ENCODE data around the gene KDELR1. TPM values are rescaled to one million over a fixed set of nuclear protein-coding genes. Genes with fewer than 3 reads are reported as not detected.
A peak's percentile ranks its signal among the peaks of the same experiment; 100 is the strongest.
"Not testable (repeated sequence)": the region's sequence is repeated elsewhere in the genome, so short reads cannot be mapped to it uniquely, and the experiment has no call there.

Gene KDELR1
- total RNA-seq, 1 experiment from 2014 or later, result 113 TPM

GRCh38 chr19:48392860-48393558 is 1.7 kb upstream of the KDELR1 start:
- no peaks in the 10 kb centered on the region for H3K9me3 Mint-ChIP-seq (ENCODE audit: unreplicated experiment)
- ChIA-PET CTCF (interaction anchor here (0.5 to 1.4 kb wide), 3 partner anchors 12 to 1287 kb away, joined by 3 to 4 read pairs (median 3); no protein-coding TSS in a partner anchor), POLR2A (interaction anchor here (0.6 to 1.5 kb wide), 3 partner anchors 52 to 94 kb away, joined by 3 to 4 read pairs (median 4); no protein-coding TSS in a partner anchor)
- H3K4me3 Mint-ChIP-seq (ENCODE audit: unreplicated experiment), result peak overlapping the region; percentile 31
- peak overlapping the region; percentile 67 for H3K27ac Mint-ChIP-seq (ENCODE audit: low read depth, unreplicated experiment)
- H3K36me3 Mint-ChIP-seq (ENCODE audit: insufficient read depth, unreplicated experiment), result peaks cover 16% of the 10 kb centered on the region
- intact Hi-C loops (cut with micrococcal nuclease), result loop anchor here (5.0 kb wide), 2 partner anchors 61 to 94 kb away; no protein-coding TSS in a partner anchor
- peaks cover 35% of the 10 kb centered on the region for H3K4me1 Mint-ChIP-seq (ENCODE audit: insufficient read depth, unreplicated experiment)
- H3K27me3 Mint-ChIP-seq (ENCODE audit: insufficient read depth, unreplicated experiment), result peaks cover 22% of the 10 kb centered on the region
- BruUV-seq (replicated peaks), result no TSS peak
- DNase-seq (ENCODE audit: unreplicated experiment), result no peak
- no peak for TF ChIP-seq CTCF (IDR thresholded peaks at IDR 0.05; ENCODE audit: unreplicated experiment)

- BruUV-seq (replicated peaks); H3K9me3 Mint-ChIP-seq (ENCODE audit: unreplicated experiment); DNase-seq (ENCODE audit: unreplicated experiment); H3K4me3 Mint-ChIP-seq (ENCODE audit: unreplicated experiment); H3K27ac Mint-ChIP-seq (ENCODE audit: low read depth, unreplicated experiment): not testable (repeated sequence)
- POLR2A ChIA-PET, result interaction anchor here (0.6 to 2.3 kb wide), 12 partner anchors 10 to 1375 kb away, joined by 3 to 21 read pairs (median 4); partner anchors contain the start of genes AP2A1, GRWD1, RPL18 and SPHK2
- peaks cover 26% of the 10 kb centered on the region for H3K36me3 Mint-ChIP-seq (ENCODE audit: insufficient read depth, unreplicated experiment)
- peaks cover 25% of the 10 kb centered on the region for H3K4me1 Mint-ChIP-seq (ENCODE audit: insufficient read depth, unreplicated experiment)
- intact Hi-C loops (cut with micrococcal nuclease), result loop anchor here (5.0 kb wide), 2 partner anchors 60 to 95 kb away; no protein-coding TSS in a partner anchor
- H3K27me3 Mint-ChIP-seq (ENCODE audit: insufficient read depth, unreplicated experiment), result peaks cover 22% of the 10 kb centered on the region
- CTCF ChIA-PET, result interaction anchor here (0.6 to 1.9 kb wide), 21 partner anchors 10 to 752 kb away, joined by 3 to 10 read pairs (median 5); no protein-coding TSS in a partner anchor
Measured at GRCh38 chr19:48392006-48392344, 624 bp upstream of the KDELR1 start.

- no TSS peak for BruUV-seq (replicated peaks)
- Mint-ChIP-seq H3K27me3 (ENCODE audit: insufficient read depth, unreplicated experiment) (peaks cover 19% of the 10 kb centered on the region), H3K4me1 (ENCODE audit: insufficient read depth, unreplicated experiment) (peaks cover 16% of the 10 kb centered on the region), H3K9me3 (ENCODE audit: unreplicated experiment) (no peaks in the 10 kb centered on the region), H3K4me3 (ENCODE audit: unreplicated experiment) (peak overlapping the region; percentile 82), H3K27ac (ENCODE audit: low read depth, unreplicated experiment) (peak overlapping the region; percentile 90), H3K36me3 (ENCODE audit: insufficient read depth, unreplicated experiment) (peaks cover 42% of the 10 kb centered on the region)
- intact Hi-C loops (cut with micrococcal nuclease), result loop anchor here (1.0 to 5.0 kb wide), 4 partner anchors 55 to 194 kb away; partner anchors contain the start of gene GRWD1
- peak; percentile 53 for DNase-seq (ENCODE audit: unreplicated experiment)
- POLR2A ChIA-PET, result interaction anchor here (0.6 to 2.3 kb wide), 16 partner anchors 9 to 234 kb away, joined by 3 to 21 read pairs (median 4); partner anchors contain the start of genes GRWD1, SYNGR4 and TMEM143
- peak; percentile 75 for TF ChIP-seq CTCF (IDR thresholded peaks at IDR 0.05; ENCODE audit: unreplicated experiment)
- CTCF ChIA-PET, result interaction anchor here (0.6 to 1.9 kb wide), 23 partner anchors 9 to 539 kb away, joined by 3 to 10 read pairs (median 5); no protein-coding TSS in a partner anchor
Measured at GRCh38 chr19:48390188-48391099, 907 bp downstream of the KDELR1 start.

GRCh38 chr19:48386981-48387380 is 4.4 kb downstream of the KDELR1 start:
- no TSS peak for BruUV-seq (replicated peaks)
- TF ChIP-seq CTCF (IDR thresholded peaks at IDR 0.05; ENCODE audit: unreplicated experiment), result no peak
- intact Hi-C loops (cut with micrococcal nuclease), result no loop called here
- H3K9me3 Mint-ChIP-seq (ENCODE audit: unreplicated experiment), result no peaks in the 10 kb centered on the region
- no peak overlapping the region for H3K27ac Mint-ChIP-seq (ENCODE audit: low read depth, unreplicated experiment)
- H3K27me3 Mint-ChIP-seq (ENCODE audit: insufficient read depth, unreplicated experiment), result no peaks in the 10 kb centered on the region
- H3K4me1 Mint-ChIP-seq (ENCODE audit: insufficient read depth, unreplicated experiment), result peaks cover 6% of the 10 kb centered on the region
- H3K4me3 Mint-ChIP-seq (ENCODE audit: unreplicated experiment), result no peak overlapping the region
- POLR2A ChIA-PET, result interaction anchor here (1.1 kb wide), 1 partner anchor 58 kb away, joined by 4 read pairs; no protein-coding TSS in a partner anchor
- no peak for DNase-seq (ENCODE audit: unreplicated experiment)
- CTCF ChIA-PET, result interaction anchor here (0.5 to 1.1 kb wide), 4 partner anchors 23 to 74 kb away, joined by 3 read pairs; partner anchors contain the start of genes SYNGR4 and TMEM143
- peaks cover 76% of the 10 kb centered on the region for H3K36me3 Mint-ChIP-seq (ENCODE audit: insufficient read depth, unreplicated experiment)

Measured in MCF 10A (cell line).